HCT116 (cell line): ENCODE data around the gene KIF3C.
"Not testable (repeated sequence)": the region's sequence is repeated elsewhere in the genome, so short reads cannot be mapped to it uniquely, and the experiment has no call there.

Source experiments
- ATF3 ChIP-seq: IDR thresholded peaks from 2 replicates; pipeline ENCODE4 v1.6.1; 2012
- CEBPB ChIP-seq: IDR thresholded peaks from 2 replicates; pipeline ENCODE4 v1.6.1; 2012; ENCODE audit warnings: low read depth
- CTCF ChIP-seq, 3 experiments: fragments of 200-600 bp in 1 of 3; sonication (generic) in 1 of 3; IDR thresholded peaks in 2 of 3; conservative IDR thresholded peaks in 1 of 3; 2 replicates each; pipeline ENCODE4 v1.5.1; 2012 to 2017; ENCODE audit warnings: low read depth in 2 of 3, low read length in 2 of 3, antibody characterized with exemption in 1 of 3, borderline replicate concordance in 1 of 3, control low read depth in 1 of 3, mild to moderate bottlenecking in 1 of 3, mixed read lengths in 1 of 3, mixed run types in 1 of 3, moderate library complexity in 1 of 3; ENCODE audit not compliant: insufficient read depth in 1 of 3
- EZH2 ChIP-seq: fragments of 200-600 bp; sonication (generic); IDR thresholded peaks from 2 replicates; pipeline ENCODE4 v1.6.1; 2017; ENCODE audit warnings: antibody characterized with exemption, mixed run types
- EZH2phosphoT487 ChIP-seq: fragments of 200-600 bp; IDR thresholded peaks from 2 replicates; pipeline ENCODE4 v1.6.1; 2018; ENCODE audit warnings: antibody characterized with exemption, borderline replicate concordance
- JUND ChIP-seq: IDR thresholded peaks from 2 replicates; pipeline ENCODE4 v1.6.1; 2012
- MAX ChIP-seq: IDR thresholded peaks from 2 replicates; pipeline ENCODE4 v1.6.1; 2012
- POLR2A ChIP-seq: IDR thresholded peaks from 2 replicates; pipeline ENCODE4 v1.7.0; 2011; ENCODE audit warnings: borderline replicate concordance; ENCODE audit not compliant: insufficient read depth, insufficient read length; ENCODE audit errors: extremely low read depth
- POLR2AphosphoS5 ChIP-seq: IDR thresholded peaks from 2 replicates; pipeline ENCODE4 v1.6.1; 2011; ENCODE audit warnings: mild to moderate bottlenecking, low read depth, low read length, moderate library complexity
- REST ChIP-seq: IDR thresholded peaks from 2 replicates; pipeline ENCODE4 v1.6.1; 2012; ENCODE audit warnings: low read depth
- SIN3A ChIP-seq: IDR thresholded peaks from 2 replicates; pipeline ENCODE4 v1.6.1; 2012; ENCODE audit warnings: low read depth

- not testable (repeated sequence) for TF ChIP-seq CEBPB; JUND; CTCF (IDR thresholded peaks at IDR 0.05 in 2 of 3, conservative IDR thresholded peaks at IDR 0.05 in 1 of 3; ENCODE audit: borderline replicate concordance in 1 of 3, insufficient read depth in 1 of 3, low read depth in 2 of 3, low read length in 2 of 3); EZH2; POLR2A; ATF3; POLR2AphosphoS5; EZH2phosphoT487; SIN3A; REST; MAX
These were observed 86.0 kb downstream of the KIF3C start for GRCh38 chr2:25896308-25896707.
